DMS153 treated with DMSO at 0.1 percent for 48 hours (cell line): ENCODE measurements around the gene ITGAX.

Source experiments
- DNase-seq: peaks from one replicate; lab custom pipeline; 2025; ENCODE audit not compliant: unreplicated experiment; lab: John Stamatoyannopoulos, UW

Gene ITGAX

DNA sequence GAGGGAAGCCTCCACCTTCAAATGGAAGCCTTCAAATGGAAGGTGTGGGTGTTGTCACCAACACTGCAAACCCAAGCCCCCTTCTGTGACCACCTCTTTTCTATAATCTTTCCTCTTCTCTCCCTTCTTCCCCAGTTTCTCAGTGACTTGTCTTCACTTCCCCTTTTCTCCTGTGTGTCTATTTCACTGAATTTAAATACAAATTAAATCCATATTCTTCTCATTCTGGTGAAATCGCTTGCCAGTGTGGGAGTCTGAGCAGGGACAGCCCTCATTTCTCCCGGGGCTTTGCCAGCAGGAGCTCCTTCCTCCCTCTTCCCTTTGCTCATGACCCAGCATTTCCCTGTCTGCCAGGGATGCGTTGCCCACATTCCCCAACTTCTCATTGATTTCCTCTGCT is 6.4 kb upstream of the ITGAX start:
- no peak for DNase-seq

DNA sequence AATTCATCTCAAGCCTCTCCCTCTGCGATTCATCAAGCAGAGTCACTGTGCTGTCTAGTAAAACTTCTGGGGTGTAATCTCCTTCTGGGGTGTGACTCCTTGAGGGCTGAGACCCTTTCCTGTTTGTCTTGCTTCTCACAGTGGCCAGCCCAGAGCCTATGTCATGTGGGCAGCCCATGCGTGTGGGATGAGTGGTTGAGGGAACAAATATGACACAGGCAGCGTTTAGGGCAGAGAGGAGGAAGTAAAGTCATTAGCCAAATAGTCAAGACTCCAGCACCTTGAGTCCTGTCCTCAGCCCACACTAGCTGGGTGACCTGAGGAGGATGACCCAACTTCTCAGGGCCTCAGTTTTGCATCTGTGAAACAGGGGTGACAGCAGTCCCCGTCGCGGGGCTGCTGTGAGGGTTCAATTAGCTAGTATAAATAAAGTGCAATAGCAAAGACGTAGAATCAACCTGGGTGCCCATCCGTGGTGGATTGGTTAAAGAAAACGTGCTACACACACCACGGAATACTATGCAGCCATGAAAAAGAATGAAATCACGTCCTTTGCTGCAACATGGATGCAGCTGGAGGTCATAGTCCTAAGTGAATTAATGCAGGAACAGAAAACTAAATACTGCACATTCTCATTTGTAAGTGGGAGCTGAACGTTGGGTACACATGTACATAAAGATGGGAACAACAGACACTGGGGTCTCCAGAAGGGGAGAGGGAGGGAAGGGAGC is 4.5 kb upstream of the ITGAX start:
- no peak for DNase-seq

DNA sequence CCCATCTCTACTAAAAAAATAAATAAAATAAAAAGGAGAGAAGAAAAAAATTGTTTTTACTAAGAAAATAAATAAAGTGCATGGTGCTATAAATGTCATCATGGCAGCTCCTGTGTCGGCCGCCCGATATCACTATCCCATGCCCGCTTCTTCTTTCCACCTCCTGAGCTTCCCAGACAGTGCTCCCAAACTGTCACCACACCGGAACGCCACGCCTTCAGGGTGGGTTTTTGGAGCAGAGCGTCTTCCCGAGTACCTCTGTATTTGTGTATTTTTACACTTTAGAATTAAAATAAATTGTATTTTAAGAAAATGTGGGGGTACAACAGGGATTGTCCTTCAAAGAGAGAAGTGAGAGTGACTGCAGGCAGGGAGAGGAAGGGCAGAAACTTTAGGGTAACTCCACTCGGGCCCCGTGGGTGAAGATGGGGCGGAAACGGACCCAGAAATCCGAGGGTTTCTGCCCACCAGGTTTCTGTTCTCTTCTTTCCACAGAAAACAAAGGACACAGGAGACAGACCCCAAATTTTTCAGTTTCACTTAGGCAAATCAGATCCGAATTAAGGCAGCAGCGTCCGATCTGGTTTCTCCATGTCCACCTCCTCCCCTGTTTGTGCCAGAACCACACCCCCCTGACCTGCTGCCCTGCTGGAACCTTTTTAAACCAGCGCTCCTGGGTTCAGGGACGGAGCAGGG is 3.6 kb upstream of the ITGAX start:
- no peak for DNase-seq

DNA sequence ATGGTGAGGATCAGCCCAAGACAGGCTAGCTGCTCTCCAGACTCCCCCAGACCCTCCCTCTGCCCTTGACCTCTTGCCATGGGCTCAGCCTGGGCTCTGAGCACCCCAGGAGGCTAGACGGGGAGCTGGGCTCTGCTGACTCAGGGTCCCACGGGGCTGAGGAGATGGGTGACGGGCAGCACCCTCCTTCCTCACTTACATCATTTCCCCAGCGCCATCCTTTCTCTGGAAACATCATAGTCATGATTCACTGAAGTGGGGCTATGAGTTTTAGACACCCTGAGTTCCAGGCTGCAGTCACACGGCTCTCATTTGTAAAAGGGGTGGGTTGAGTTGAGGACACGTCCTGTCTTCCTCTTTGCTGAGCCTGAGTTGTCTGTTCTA is 3.0 kb upstream of the ITGAX start:
- no peak for DNase-seq

DNA sequence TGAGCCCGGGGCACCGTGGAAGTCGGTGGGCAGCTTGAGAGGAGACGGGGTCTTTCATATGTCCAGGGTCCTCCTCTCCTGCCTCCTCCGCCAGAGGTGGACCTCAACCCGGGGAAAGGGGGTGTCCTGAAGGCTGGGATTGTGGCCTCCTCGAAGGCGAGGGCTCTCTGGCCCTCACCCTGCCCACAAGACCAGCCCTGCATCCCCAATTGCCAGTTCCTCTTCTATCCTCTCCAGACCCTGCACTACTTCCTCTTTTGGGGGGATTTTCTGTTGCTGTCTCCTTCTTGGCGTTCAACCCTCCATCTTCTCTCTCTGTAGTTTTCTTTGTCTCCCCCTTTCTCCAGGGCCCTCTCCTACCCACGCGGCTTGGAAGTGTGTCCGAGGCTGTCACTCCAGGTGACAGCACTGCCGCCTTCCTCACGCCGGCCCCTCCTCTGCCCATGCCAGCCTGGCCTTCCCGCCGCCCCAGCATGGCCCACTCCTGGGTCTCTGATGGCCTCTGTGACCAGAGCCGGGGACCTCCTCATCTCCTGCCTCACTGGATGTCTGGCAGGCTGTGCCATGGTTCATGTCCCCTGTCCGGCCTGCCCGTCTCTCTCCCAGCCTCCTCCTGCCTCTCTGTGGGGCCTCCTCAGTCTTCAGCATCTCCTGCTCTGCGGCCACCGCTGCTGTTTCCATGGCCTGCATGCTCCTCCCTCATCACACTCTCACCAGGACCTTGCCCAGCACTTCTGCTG is 2.4 kb upstream of the ITGAX start:
- DNase-seq, result no peak

DNA sequence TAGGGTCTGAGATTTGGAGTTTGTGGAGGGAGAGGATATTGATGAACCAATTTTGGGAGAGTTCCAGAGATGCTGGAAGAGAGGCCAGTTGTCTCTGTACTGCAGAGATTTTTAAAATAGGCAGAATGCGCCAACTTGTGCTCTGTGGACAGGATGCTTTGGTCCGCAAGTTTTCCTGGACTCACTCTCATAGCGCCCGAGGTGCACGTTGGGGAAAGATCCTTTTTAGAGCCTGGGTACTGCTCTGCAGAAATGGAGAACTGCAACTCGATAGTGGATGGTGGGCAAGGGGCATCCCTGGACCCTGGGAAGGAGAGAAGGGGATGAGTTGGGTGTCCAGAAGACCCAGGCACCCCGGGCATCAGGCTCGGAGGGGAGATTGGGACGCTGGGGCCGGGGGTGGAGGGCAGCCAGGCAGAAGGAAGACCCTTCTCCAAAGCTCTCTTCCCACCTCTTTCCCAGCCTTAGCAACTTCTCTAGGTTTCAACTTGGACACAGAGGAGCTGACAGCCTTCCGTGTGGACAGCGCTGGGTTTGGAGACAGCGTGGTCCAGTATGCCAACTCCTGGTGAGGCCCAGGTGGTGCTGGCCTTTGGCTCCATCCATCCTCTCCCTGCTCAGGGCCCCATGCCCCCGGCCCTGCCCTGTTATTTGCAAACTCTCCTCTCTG is 590 bp downstream of the ITGAX start:
- no peak for DNase-seq

DNA sequence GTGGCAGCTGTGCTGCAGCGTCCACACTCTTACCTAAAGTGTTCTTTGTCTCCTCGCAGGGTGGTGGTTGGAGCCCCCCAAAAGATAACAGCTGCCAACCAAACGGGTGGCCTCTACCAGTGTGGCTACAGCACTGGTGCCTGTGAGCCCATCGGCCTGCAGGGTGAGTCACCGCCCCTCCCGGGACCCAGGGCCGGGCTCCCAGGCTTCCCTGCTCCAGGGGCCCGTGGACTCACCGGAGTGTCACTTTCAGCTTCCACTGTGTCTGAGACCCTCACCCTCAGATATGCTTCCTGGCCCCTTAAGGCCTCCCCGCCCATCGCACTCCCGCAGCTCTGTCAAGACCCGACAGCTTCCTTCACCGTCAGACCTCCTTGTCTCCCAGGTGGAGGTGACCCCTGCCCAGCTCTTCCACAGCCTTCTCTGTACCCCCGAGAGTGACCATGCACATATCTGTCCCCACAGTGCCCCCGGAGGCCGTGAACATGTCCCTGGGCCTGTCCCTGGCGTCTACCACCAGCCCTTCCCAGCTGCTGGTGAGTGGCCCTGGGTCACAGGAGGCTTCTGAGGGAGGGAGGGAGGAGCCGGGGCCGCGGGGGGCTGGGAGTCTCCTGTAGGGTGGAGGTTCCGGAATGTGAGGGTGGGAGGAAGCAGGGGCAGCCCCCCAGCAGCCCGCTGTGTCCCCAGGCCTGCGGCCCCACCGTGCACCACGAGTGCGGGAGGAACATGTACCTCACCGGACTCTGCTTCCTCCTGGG is 1.8 kb downstream of the ITGAX start:
- DNase-seq, result no peak

DNA sequence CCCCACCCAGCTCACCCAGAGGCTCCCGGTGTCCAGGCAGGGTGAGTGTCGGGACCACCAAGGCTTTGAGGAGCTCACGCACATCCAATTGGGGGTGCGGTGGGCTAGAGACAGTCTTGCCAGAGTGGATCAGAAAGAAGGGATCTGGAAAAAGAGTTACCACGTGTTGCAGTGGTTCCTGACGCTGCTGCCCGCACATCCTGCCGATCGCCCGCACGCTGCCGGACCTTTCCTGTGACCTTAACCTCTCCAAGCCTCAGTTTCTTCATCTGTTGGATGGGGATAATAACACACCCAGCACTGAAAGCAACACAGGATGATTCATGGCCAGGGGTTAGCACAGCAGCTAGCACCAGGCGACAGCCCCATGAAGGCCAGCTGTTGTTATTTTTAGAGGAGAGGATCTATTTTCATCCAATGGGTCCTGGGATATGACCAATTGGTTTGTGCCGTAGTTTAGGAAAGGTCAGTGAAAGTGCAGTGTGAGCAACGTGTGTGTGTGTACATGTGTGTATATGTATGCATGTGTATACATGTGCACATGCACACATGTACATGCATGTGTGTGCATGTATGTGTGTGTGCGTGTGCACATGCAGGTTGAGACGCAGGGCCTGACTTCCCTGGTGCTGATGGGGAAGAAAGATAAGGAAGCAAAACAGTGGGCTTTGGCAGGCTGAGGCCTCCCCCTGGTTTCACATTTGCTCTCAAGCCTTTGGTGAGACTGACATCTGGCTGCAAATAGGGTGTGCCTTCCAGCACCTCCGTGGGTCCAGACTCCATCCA is 2.5 kb downstream of the ITGAX start:
- no peak for DNase-seq

DNA sequence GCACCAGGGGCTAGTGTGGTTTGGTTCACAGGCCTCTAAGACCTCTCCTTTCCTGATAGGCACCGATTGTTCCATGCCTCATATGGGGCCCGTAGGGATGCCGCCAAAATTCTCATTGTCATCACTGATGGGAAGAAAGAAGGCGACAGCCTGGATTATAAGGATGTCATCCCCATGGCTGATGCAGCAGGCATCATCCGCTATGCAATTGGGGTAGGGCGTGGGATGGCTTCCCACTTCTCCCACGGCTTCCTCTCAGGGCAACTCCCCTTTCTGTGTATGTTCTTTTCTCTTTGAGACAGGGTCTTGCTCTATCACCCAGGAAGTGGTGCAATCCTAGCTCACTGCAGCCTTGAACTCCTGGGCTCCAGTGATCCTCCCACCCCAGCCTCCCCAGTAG is 5.3 kb downstream of the ITGAX start:
- no peak for DNase-seq

DNA sequence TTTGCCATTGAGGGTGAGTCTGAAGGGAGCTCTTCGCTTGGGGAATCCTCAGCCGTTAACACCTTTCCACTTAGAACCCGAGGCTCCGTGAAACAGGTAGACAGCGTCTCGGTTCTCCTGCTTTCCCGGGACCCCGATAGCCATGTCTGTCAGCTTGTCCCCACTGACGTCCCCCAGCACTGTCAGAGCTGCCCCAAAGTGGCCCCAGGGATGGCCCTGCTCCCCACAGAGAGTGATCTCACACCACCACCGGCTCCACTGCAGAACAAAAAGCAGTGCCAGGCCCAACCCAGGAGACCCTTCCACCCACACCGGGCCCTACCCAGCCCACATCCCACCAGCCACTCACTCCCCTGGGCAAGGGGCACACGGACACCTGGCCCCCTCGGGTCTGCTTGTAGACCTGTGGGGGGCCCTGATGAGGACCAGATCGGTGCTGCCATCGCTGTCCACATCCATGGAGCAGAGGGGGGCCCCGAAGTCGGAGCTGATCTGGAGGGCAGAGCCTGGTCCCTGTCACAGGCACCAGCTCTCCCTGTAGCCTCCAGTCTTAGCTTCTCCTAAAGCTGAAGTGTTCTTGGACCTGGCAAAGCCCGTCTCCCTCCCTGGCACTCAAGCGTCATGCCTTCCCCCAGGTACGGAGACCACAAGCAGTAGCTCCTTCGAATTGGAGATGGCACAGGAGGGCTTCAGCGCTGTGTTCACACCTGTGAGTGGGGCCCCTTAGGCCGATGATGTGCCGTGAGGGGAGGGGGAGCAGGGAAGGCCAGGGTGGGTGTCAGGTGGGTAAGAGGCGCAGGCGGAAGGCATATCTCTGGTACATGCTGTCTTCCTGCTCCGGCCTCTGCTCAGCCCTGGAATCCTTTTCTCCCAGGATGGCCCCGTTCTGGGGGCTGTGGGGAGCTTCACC is 6.5 kb downstream of the ITGAX start:
- DNase-seq, result no peak

DNA sequence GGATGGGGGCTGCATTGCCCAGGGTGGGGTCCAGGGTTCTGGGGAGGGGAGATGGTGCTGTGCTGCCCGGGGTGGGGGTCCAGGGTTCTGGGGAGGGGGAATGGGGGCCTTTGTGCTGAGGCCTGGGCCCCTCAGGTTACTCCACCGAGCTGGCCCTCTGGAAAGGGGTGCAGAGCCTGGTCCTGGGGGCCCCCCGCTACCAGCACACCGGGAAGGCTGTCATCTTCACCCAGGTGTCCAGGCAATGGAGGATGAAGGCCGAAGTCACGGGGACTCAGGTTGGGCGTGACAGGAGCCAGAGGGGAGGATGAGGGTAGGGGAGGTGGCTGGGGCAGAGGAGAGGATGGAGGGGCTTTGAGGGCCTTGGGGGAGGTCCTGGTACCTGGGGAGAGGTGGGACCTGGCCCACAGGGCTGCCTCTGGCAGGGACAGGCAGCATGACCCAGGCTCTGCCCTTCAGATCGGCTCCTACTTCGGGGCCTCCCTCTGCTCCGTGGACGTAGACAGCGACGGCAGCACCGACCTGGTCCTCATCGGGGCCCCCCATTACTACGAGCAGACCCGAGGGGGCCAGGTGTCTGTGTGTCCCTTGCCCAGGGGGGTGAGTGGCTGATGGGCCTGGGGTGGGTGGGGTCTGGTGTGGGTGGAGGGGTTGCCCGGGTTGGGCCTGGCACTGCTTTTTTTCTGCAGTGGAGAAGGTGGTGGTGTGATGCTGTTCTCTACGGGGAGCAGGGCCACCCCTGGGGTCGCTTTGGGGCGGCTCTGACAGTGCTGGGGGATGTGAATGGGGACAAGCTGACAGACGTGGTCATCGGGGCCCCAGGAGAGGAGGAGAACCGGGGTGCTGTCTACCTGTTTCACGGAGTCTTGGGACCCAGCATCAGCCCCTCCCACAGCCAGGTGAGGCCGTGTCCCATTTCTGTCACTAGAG is 7.8 kb downstream of the ITGAX start:
- DNase-seq, result no peak

DNA sequence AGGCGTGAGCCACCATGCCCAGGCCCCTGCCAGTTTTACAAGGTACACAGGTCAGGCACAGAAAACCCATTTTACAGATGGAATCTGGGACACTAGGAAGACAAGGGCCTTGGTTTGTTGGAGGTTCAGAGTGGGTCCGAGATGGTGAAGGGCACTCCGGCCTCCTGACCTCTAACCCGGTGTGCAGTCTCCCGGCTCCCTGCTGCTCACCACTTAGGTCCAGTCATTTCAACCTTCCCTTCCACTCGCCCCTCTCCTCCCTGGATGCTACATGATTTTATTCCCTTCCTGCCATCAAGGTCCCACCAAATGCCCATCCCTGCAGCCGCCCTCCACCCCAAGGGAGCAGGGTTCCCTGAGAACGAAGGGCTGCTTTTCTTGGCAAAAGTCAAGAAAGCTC is 8.7 kb downstream of the ITGAX start:
- DNase-seq, result no peak

DNA sequence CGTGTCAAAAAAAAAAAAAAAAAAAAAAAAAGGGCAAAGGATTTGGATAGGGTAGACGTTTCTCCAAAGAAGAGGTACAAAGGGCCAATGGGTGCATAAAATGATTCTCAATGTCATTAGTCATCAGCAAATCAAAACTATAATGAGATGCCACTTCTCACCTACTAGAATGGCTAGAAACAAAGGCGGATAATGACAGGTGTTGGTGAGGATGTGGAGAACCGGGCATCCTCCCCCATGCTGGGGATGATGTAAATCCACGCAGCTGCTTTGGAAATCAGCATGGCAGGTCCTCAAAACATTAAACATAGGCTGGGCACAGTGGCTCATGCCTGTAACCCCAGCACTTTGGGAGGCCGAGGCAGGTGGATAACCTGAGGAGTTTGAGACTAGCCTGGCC is 9.4 kb downstream of the ITGAX start:
- no peak for DNase-seq

DNA sequence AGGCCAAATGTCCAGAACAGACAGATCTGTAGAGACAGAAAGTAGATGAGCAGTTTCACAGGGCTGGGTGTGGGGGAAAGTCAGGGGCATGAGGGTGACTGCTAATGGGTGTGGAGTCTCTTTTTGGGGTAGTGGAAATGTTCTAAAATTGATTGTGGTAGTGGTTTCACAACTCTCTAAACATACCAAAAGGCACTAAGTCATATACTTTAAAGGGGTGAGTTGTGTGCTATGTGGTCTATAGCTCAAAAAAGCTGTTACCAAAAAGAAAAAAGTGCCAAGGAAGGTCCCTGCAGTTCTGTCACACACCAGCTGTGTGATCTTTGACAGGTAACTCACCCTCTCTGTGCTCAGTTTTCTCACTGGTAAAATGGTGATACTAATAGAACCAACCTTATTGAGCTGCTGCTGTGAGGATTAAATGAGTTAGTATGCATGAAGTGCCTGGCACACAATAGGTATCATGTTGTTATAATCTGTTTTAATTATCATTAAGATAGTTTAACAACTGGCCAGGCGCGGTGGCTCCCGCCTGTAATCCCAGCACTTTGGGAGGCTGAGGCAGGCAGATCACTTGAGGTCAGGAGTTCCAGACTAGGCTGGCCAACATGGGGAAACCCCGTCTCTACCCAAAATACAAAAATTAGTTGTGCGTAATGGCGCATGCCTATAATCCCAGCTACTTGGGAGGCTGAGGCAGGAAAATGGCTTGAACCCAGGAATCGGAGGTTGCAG is 10.3 kb downstream of the ITGAX start:
- DNase-seq, result no peak

DNA sequence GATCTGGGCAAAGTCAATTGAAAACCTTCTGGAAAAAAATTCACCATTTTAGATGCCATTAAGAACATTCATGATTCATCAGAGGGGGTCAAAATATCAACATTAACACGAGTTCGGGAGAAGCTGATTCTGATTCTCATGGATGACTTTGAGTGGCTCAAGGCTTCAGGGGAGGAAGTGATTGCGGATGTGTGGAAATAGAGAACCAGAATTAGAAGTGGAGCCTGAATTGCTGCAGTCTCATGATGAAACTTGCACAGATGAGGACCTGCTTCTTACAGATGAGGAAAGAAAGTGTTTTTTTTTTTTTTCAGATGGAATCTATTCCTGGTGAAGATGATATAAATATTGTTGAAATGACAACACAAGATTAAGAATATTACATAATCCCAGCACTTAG is 12.9 kb downstream of the ITGAX start:
- no peak for DNase-seq

DNA sequence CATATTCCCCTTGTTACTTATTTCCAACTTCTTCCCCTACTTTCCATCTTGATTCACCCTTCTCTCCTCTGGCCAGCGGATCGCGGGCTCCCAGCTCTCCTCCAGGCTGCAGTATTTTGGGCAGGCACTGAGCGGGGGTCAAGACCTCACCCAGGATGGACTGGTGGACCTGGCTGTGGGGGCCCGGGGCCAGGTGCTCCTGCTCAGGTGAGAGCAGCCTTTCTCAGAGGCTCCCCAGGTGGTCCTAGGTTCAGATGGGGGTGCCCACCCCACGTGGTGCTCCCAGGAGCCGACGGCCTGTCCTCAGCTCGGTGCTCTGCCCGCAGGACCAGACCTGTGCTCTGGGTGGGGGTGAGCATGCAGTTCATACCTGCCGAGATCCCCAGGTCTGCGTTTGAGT is 16.0 kb downstream of the ITGAX start:
- DNase-seq, result no peak
